Gastroesophageal sphincter (tissue), 3 donors: ENCODE data around the gene RIMS1.

ENCODE experiments used
- CTCF ChIP-seq, 4 experiments: fragments of 200-600 bp in 2 of 4; fragments of 450-650 bp in 2 of 4; sonication (generic) in 1 of 4; IDR thresholded peaks; one replicate each; pipeline ENCODE4 v1.5.1; 2017 to 2019; ENCODE audit warnings: antibody characterized with exemption in 4 of 4, mild to moderate bottlenecking in 2 of 4, moderate library complexity in 2 of 4
- POLR2A ChIP-seq, 2 donors: fragments of 450-650 bp; IDR thresholded peaks; one replicate each; pipeline ENCODE4 v1.6.1; 2017; ENCODE audit warnings: antibody characterized with exemption in 2 of 2, mild to moderate bottlenecking in 2 of 2, moderate library complexity in 1 of 2

DNA sequence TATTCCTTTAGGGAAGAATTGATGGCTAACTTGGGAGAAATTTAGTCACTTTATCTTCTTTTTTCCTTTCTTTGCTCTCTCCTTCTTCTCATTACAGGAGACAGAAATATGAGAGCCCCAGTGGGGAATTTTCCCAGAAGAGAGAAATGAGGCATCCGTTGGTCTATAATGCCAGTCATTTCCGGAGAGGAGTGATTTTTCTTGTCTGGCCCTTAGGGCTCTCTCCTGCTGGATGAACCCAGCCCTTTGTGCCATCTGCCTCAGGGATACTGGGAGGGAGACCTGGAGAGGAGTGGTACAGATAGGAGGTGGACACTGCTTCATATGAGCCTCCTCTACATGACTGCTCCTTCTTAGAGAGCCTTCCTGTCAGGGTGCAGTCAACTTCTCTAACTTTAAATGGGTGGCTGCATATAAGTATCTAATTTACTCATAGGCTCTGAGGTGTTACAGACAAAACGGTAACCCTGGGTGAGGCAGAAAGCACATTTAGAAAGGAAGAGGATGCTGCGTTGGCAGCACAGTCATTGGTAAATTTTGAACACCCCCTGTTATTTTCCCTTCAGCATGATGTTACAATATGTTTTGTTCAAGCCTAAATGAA, 21.9 kb downstream of the RIMS1 start:
- TF ChIP-seq POLR2A (IDR thresholded peaks at IDR 0.05): no peak
- no peak for TF ChIP-seq CTCF (IDR thresholded peaks at IDR 0.05)
